Retinal pigment epithelial cell (primary cell): ENCODE results near the gene SSU72.

Experiments
- DNase-seq: peaks from one replicate; pipeline ENCODE4 v3.0.0-alpha.2; 2010; ENCODE audit warnings: low read depth
- H3K4me3 ChIP-seq: 2 replicates; pipeline ENCODE4 v1.5.1; 2011; ENCODE audit warnings: mild to moderate bottlenecking, low read length, control low read depth, moderate library complexity
- CTCF ChIP-seq: conservative IDR thresholded peaks from 2 replicates; pipeline ENCODE4 v1.5.1; 2011; ENCODE audit warnings: low read depth, low read length, control low read depth, inconsistent platforms

SSU72 gene

GRCh38 chr1:1539310-1540089, 35.2 kb downstream of the SSU72 start:
- TF ChIP-seq CTCF: no peak
- DNase-seq: no peak

GRCh38 chr1:1538989-1539309, 35.7 kb downstream of the SSU72 start:
- peak overlapping the region; percentile 55 for H3K4me3 ChIP-seq
- TF ChIP-seq CTCF: no peak
- no peak for DNase-seq

More at GRCh38 chr1:1539310-1540089, 35.2 kb downstream of the SSU72 start:
- H3K4me3 ChIP-seq: peak overlapping the region; percentile 55

- DNase-seq: no peak
- TF ChIP-seq CTCF: no peak
- no peak overlapping the region for H3K4me3 ChIP-seq
Measured at GRCh38 chr1:1538334-1538733, 36.3 kb downstream of the SSU72 start.

- no peak for TF ChIP-seq CTCF
- no peak overlapping the region for H3K4me3 ChIP-seq
- DNase-seq: no peak
Measured at GRCh38 chr1:1537626-1538250, 36.9 kb downstream of the SSU72 start.

GRCh38 chr1:1536938-1537546, 37.6 kb downstream of the SSU72 start:
- DNase-seq: no peak
- H3K4me3 ChIP-seq: no peak overlapping the region
- TF ChIP-seq CTCF: no peak

- no peak for DNase-seq
- no peak overlapping the region for H3K4me3 ChIP-seq
- no peak for TF ChIP-seq CTCF
Measured at GRCh38 chr1:1536019-1536937, 38.4 kb downstream of the SSU72 start.
